Measurements from ENCODE around the gene RPS15A. TPM values are rescaled to one million over a fixed set of nuclear protein-coding genes. Genes with fewer than 3 reads are reported as not detected.
"Not testable (repeated sequence)": the region's sequence is repeated elsewhere in the genome, so short reads cannot be mapped to it uniquely, and the experiment has no call there.

Gene RPS15A
- total RNA-seq, 1 experiment from 2014 or later = 1,177 TPM

- DNase-seq (ENCODE audit: low read depth) = no peak
Measured at GRCh38 chr16:18797746-18798145, 7.6 kb upstream of the RPS15A start.

GRCh38 chr16:18796377-18796776 lies 6.2 kb upstream of the RPS15A start:
- no peak for DNase-seq (ENCODE audit: low read depth)

GRCh38 chr16:18792836-18793433 lies 2.8 kb upstream of the RPS15A start:
- no peak for DNase-seq (ENCODE audit: low read depth)

- no peak for DNase-seq (ENCODE audit: low read depth)
Measured at GRCh38 chr16:18789515-18789849, 652 bp downstream of the RPS15A start.

GRCh38 chr16:18788828-18789514 lies 1.2 kb downstream of the RPS15A start:
- DNase-seq (ENCODE audit: low read depth) = no peak

- no peak for DNase-seq (ENCODE audit: low read depth)
Measured at GRCh38 chr16:18784917-18785623, 5.1 kb downstream of the RPS15A start.

- no peak for DNase-seq (ENCODE audit: low read depth)
Measured at GRCh38 chr16:18783430-18784341, 6.4 kb downstream of the RPS15A start.

GRCh38 chr16:18782697-18783429 lies 7.3 kb downstream of the RPS15A start:
- DNase-seq (ENCODE audit: low read depth) = no peak

- DNase-seq (ENCODE audit: low read depth) = not testable (repeated sequence)
Measured at GRCh38 chr16:18781232-18781631, 8.9 kb downstream of the RPS15A start.

GRCh38 chr16:18780460-18781026 lies 9.6 kb downstream of the RPS15A start:
- DNase-seq (ENCODE audit: low read depth) = not testable (repeated sequence)

- not testable (repeated sequence) for DNase-seq (ENCODE audit: low read depth)
Measured at GRCh38 chr16:18777664-18778063, 12.5 kb downstream of the RPS15A start.

GRCh38 chr16:18776334-18776733 lies 13.8 kb downstream of the RPS15A start:
- not testable (repeated sequence) for DNase-seq (ENCODE audit: low read depth)

GRCh38 chr16:18774651-18775050 lies 15.5 kb downstream of the RPS15A start:
- DNase-seq (ENCODE audit: low read depth) = not testable (repeated sequence)

- not testable (repeated sequence) for DNase-seq (ENCODE audit: low read depth)
Measured at GRCh38 chr16:18772171-18772570, 18.0 kb downstream of the RPS15A start.

- not testable (repeated sequence) for DNase-seq (ENCODE audit: low read depth)
Measured at GRCh38 chr16:18770336-18770962, 19.7 kb downstream of the RPS15A start.

GRCh38 chr16:18767217-18767616 lies 22.9 kb downstream of the RPS15A start:
- not testable (repeated sequence) for DNase-seq (ENCODE audit: low read depth)

- DNase-seq (ENCODE audit: low read depth) = not testable (repeated sequence)
Measured at GRCh38 chr16:18762713-18763112, 27.4 kb downstream of the RPS15A start.

GRCh38 chr16:18759598-18760520 lies 30.3 kb downstream of the RPS15A start:
- DNase-seq (ENCODE audit: low read depth) = not testable (repeated sequence)
